OCI-LY7 (cell line): Measurements from ENCODE around the gene PRKN.

Experiments
- CTCF ChIP-seq: fragments of 200-600 bp; sonication (generic); conservative IDR thresholded peaks from 2 replicates; pipeline ENCODE4 v1.5.1; 2014; ENCODE audit warnings: mild to moderate bottlenecking, antibody characterized with exemption, low read length, moderate library complexity, mixed read lengths
- EZH2phosphoT487 ChIP-seq: fragments of 200-600 bp; sonication (generic); IDR thresholded peaks from 2 replicates; pipeline ENCODE4 v1.6.1; 2018; ENCODE audit warnings: low read depth, borderline replicate concordance, mild to moderate bottlenecking, mixed run types, antibody characterized with exemption, low read length, moderate library complexity, mixed read lengths

- TF ChIP-seq CTCF (no peak), EZH2phosphoT487 (no peak)
These were observed 259.2 kb downstream of the PRKN start for GRCh38 chr6:162468326-162468725.
